T47D (cell line): ENCODE measurements around the gene HOXA10.
A peak's percentile ranks its signal among the peaks of the same experiment; 100 is the strongest.

ENCODE experiments used
- DNase-seq, 2 experiments: peaks; one replicate each; pipeline versions ENCODE4 v3.0.0 to v3.0.0-alpha.2; 2011 to 2012; ENCODE audit warnings: low read depth in 1 of 2, low spot score in 1 of 2
- JUND ChIP-seq: IDR thresholded peaks from 2 replicates; pipeline ENCODE4 v1.6.1; 2012; ENCODE audit warnings: low read depth
- in situ Hi-C: cut with HindIII; loops from 2 replicates; pipeline ENCODE4 v1.10.0; 2016; ENCODE audit warnings: low sequenced_read_pairs, low pct_unique_long_range_greater_than_20kb

The HOXA10 gene

GRCh38 chr7:27200761-27201579 lies 26.9 kb upstream of the HOXA10 start:
- no peak for DNase-seq
- in situ Hi-C loops = no loop called here
- no peak for TF ChIP-seq JUND

- no peak for TF ChIP-seq JUND
- DNase-seq = no peak
- in situ Hi-C loops = no loop called here
Measured at GRCh38 chr7:27199849-27200760, 26.0 kb upstream of the HOXA10 start, which contains the start of gene HOXA13. Gene HOXA13 (minus strand): TSS chr7:27200091. CDS start chr7:27200077, 14 bp downstream.

GRCh38 chr7:27198871-27199801 lies 25.0 kb upstream of the HOXA10 start:
- no peak for TF ChIP-seq JUND
- DNase-seq = no peak
- in situ Hi-C loops = no loop called here

- DNase-seq = no peak
- no peak for TF ChIP-seq JUND
- in situ Hi-C loops = no loop called here
Measured at GRCh38 chr7:27198138-27198841, 24.2 kb upstream of the HOXA10 start.

DNA sequence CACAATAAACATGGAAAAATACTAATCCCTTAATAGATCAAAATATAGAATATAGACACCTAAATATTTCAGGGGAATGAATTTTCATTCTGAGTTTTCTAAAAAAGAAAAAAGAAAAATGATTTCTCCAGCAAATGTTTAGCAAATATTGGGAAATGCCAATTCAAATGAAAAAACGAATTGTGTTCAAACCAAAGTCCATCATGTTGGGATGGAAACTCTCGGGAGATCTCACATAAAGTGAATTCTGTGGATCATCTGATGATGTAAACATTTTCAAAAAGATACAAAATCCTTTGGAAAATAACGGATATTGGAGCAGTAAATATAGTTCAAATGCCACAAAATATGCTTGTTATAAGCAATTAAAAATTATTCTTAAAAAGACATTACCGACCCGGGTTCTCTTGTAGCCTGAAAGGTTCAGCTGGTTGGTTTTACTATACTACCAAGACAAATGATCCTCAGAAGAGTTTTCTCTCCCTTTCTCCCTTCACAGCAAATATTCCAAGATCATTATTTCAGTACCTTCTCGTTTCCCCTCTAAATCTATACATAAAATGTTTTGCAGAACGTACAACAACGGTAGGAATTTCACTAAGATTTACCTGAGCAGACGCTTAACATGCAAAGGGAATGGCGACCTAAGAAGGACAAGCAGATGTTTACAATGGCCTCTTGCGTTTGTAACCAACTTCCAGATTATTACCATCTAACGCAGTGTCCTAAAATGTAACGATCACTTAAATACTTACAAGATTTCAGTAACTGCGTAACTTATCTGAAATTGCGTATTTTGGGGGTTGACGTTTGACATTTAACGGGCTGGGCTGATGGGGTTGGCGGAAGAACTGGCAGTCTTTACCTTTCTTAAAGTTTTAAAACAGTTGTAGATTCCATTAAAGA lies 23.3 kb upstream of the HOXA10 start:
- DNase-seq = no peak
- no peak for TF ChIP-seq JUND
- in situ Hi-C loops = no loop called here

- no peak for TF ChIP-seq JUND
- peak; percentile 80 to 97 for DNase-seq
- in situ Hi-C loops = no loop called here
Measured at GRCh38 chr7:27196287-27196767, 22.2 kb upstream of the HOXA10 start.

- DNase-seq = no peak
- no peak for TF ChIP-seq JUND
- in situ Hi-C loops = no loop called here
Measured at GRCh38 chr7:27194686-27195379, 20.7 kb upstream of the HOXA10 start.

- in situ Hi-C loops = no loop called here
- TF ChIP-seq JUND = no peak
Measured at GRCh38 chr7:27194002-27194352, 19.9 kb upstream of the HOXA10 start.

GRCh38 chr7:27193335-27194001 lies 19.3 kb upstream of the HOXA10 start:
- in situ Hi-C loops = no loop called here
- no peak for DNase-seq
- no peak for TF ChIP-seq JUND

More at GRCh38 chr7:27194002-27194352, 19.9 kb upstream of the HOXA10 start:
- no peak for DNase-seq
